ENCODE results near the gene ELK1.

DNA sequence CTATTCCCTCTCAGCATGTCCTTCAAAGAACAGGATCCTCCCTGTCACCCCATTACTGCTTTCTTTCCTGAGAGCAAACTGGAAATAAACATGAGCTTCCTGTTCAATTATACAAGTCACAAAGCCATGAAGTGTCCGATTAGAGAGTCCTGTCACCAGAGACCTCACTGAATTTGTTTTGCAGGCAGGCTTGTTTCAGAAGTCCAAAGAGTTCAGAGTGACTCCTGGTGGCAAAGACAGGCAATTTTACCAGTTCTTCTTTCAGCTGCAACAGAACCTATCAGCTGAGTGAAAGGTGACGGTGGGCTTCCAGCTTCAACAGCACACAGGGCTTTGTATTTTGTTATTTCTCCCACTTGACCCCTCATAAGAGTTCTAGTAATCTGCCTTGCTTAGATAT is 6.4 kb downstream of the ELK1 start:
- TF ChIP-seq, protein P1, sequence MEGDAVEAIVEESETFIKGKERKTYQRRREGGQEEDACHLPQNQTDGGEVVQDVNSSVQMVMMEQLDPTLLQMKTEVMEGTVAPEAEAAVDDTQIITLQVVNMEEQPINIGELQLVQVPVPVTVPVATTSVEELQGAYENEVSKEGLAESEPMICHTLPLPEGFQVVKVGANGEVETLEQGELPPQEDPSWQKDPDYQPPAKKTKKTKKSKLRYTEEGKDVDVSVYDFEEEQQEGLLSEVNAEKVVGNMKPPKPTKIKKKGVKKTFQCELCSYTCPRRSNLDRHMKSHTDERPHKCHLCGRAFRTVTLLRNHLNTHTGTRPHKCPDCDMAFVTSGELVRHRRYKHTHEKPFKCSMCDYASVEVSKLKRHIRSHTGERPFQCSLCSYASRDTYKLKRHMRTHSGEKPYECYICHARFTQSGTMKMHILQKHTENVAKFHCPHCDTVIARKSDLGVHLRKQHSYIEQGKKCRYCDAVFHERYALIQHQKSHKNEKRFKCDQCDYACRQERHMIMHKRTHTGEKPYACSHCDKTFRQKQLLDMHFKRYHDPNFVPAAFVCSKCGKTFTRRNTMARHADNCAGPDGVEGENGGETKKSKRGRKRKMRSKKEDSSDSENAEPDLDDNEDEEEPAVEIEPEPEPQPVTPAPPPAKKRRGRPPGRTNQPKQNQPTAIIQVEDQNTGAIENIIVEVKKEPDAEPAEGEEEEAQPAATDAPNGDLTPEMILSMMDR (IDR thresholded peaks at IDR 0.05), result peak; percentile 38 to 45 (median 42)
- no peak for TF ChIP-seq POLR2A (IDR thresholded peaks at IDR 0.05)

Data from right lobe of liver (tissue), 4 donors.